Mononuclear cell (primary cell): Measurements from ENCODE around the gene LAMA3. TPM values are rescaled to one million over a fixed set of nuclear protein-coding genes. Genes with fewer than 3 reads are reported as not detected.

Source experiments
- H3K27me3 ChIP-seq: 2 replicates; pipeline ENCODE4 v1.6.0; 2011; ENCODE audit warnings: low read length, control low read depth; ENCODE audit not compliant: insufficient read depth
- H3K4me1 ChIP-seq: 2 replicates; pipeline ENCODE4 v1.5.1; 2011; ENCODE audit warnings: mild to moderate bottlenecking, low read length, control low read depth; ENCODE audit not compliant: insufficient read depth
- H3K4me3 ChIP-seq: 2 replicates; pipeline ENCODE4 v1.5.1; 2011; ENCODE audit warnings: mild to moderate bottlenecking, low read length, moderate library complexity
- H3K9me3 ChIP-seq: 2 replicates; pipeline ENCODE4 v1.5.1; 2011; ENCODE audit warnings: low read depth, mild to moderate bottlenecking, control low read depth, low read length
- total RNA-seq: library from RNA; depleted of rRNA; stranded (reverse); fragments of >200 nt; gene quantifications from one replicate; pipeline ENCODE4 v1.2.3, GENCODE V29; 2012

LAMA3 gene
- total RNA-seq, 1 donor, result under 0.01 TPM

DNA sequence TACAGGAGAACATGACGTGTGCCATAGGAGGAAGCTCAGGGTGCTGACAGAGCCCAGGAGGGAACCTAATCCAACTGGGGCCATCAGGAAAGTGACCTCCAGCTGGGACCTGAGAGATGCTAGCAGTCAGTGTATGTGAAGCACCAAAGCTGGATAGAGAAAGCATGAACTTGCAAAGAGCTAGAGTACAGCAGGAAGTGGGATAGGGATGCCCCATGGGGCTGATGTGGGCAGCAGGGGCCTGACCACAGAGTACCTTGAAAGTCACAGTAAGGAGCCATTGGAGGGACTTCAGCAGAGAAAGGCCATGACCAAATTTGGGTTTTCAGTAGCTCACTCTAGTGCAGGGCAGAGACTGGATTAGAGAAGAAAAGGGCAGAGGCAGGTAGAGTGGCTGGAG, 233.7 kb downstream of the LAMA3 start:
- Histone ChIP-seq H3K4me3 (no peak overlapping the region), H3K9me3 (no peaks in the 10 kb centered on the region), H3K27me3 (no peaks in the 10 kb centered on the region), H3K4me1 (no peaks in the 10 kb centered on the region)

DNA sequence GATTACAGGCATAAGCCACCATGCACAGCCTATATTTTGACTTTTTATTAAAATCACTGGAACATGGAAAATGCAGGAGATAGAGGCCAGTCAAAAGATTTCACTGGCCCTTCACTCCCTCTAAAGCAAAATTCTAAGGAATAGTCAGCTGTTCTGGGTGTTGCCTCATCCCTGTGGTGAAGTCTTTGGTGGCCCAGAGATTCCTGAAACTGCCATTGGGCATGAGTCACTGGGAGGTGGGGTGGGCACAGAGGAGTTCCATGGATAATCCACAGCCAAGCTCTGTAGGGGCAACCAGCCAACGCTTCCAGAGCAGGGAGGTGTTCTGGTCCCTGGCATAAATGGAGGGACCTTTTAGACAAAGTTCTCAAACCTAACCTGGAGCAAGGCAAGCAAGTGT, 235.6 kb downstream of the LAMA3 start:
- no peaks in the 10 kb centered on the region for H3K27me3 ChIP-seq
- no peak overlapping the region for H3K4me3 ChIP-seq
- peaks cover 4% of the 10 kb centered on the region for H3K4me1 ChIP-seq
- no peaks in the 10 kb centered on the region for H3K9me3 ChIP-seq

GRCh38 chr18:23926571-23926970, 237.3 kb downstream of the LAMA3 start:
- Histone ChIP-seq H3K9me3 (no peaks in the 10 kb centered on the region), H3K4me1 (peaks cover 4% of the 10 kb centered on the region), H3K27me3 (no peaks in the 10 kb centered on the region), H3K4me3 (no peak overlapping the region)

- H3K27me3 ChIP-seq, result no peaks in the 10 kb centered on the region
- no peak overlapping the region for H3K4me3 ChIP-seq
- H3K9me3 ChIP-seq, result no peaks in the 10 kb centered on the region
- peaks cover 4% of the 10 kb centered on the region for H3K4me1 ChIP-seq
These were observed 238.8 kb downstream of the LAMA3 start for GRCh38 chr18:23927821-23928746.

- Histone ChIP-seq H3K4me3 (no peak overlapping the region), H3K9me3 (no peaks in the 10 kb centered on the region), H3K27me3 (no peaks in the 10 kb centered on the region), H3K4me1 (peaks cover 4% of the 10 kb centered on the region)
These were observed 240.2 kb downstream of the LAMA3 start for GRCh38 chr18:23929362-23929930.

- Histone ChIP-seq H3K4me3 (no peak overlapping the region), H3K9me3 (no peaks in the 10 kb centered on the region), H3K27me3 (no peaks in the 10 kb centered on the region), H3K4me1 (peaks cover 4% of the 10 kb centered on the region)
These were observed 240.7 kb downstream of the LAMA3 start for GRCh38 chr18:23930002-23930401.

GRCh38 chr18:23932385-23933067, 243.3 kb downstream of the LAMA3 start:
- Histone ChIP-seq H3K9me3 (no peaks in the 10 kb centered on the region), H3K4me1 (peaks cover 9% of the 10 kb centered on the region)

GRCh38 chr18:23933407-23933806, 244.2 kb downstream of the LAMA3 start:
- no peak overlapping the region for H3K4me3 ChIP-seq
- no peaks in the 10 kb centered on the region for H3K27me3 ChIP-seq
- peaks cover 16% of the 10 kb centered on the region for H3K4me1 ChIP-seq

More at GRCh38 chr18:23932385-23933067, 243.3 kb downstream of the LAMA3 start:
- H3K27me3 ChIP-seq, result no peaks in the 10 kb centered on the region
- H3K4me3 ChIP-seq, result no peak overlapping the region

GRCh38 chr18:23934252-23934651, 245.0 kb downstream of the LAMA3 start:
- no peaks in the 10 kb centered on the region for H3K27me3 ChIP-seq
- peaks cover 19% of the 10 kb centered on the region for H3K4me1 ChIP-seq
- no peaks in the 10 kb centered on the region for H3K9me3 ChIP-seq
- no peak overlapping the region for H3K4me3 ChIP-seq

More at GRCh38 chr18:23933407-23933806, 244.2 kb downstream of the LAMA3 start:
- no peaks in the 10 kb centered on the region for H3K9me3 ChIP-seq

DNA sequence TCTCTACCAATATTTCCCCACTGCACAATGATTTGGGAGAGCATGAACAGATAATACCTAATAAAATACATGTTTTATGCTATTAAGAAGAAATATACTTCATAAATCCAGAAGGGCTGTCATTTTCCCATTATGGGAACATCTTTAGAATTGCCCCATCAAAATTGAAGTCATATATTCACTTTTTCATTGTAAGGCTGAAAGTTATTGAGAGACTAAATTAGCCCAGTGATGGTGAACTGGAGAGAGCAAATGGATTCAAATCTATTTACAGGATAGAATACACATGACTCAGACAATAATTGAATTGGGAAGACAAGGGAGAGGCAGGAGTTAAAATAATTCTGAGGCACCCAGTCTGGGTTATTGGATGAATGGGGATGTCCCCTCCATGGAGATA, 245.6 kb downstream of the LAMA3 start:
- Histone ChIP-seq H3K4me1 (peaks cover 16% of the 10 kb centered on the region), H3K4me3 (no peak overlapping the region), H3K27me3 (no peaks in the 10 kb centered on the region), H3K9me3 (no peaks in the 10 kb centered on the region)

DNA sequence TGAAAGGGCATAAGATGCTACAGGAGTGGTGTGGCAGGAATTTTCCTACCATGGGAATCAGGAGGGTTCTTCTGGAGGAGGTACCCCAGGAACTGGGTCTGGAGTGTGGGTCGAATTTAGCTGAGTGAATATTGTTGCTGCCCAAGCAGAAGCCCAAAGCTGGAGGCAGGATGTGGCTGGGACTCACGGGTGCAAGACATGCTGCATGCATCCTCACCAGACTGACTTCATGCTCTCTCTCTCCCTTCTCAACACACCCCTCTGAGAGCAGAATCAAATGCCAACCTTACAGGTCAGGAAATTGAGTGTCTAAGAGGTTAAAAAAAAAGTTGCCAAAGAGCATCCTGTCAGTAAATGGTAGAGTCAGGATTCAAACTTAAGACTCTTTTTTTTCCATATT, 246.6 kb downstream of the LAMA3 start:
- Histone ChIP-seq H3K27me3 (no peaks in the 10 kb centered on the region), H3K4me1 (peaks cover 16% of the 10 kb centered on the region), H3K9me3 (no peaks in the 10 kb centered on the region), H3K4me3 (no peak overlapping the region)

- no peaks in the 10 kb centered on the region for H3K9me3 ChIP-seq
- peaks cover 16% of the 10 kb centered on the region for H3K4me1 ChIP-seq
- no peaks in the 10 kb centered on the region for H3K27me3 ChIP-seq
- no peak overlapping the region for H3K4me3 ChIP-seq
These were observed 247.2 kb downstream of the LAMA3 start for GRCh38 chr18:23936381-23936958.

GRCh38 chr18:23938043-23938756, 248.9 kb downstream of the LAMA3 start:
- Histone ChIP-seq H3K4me3 (no peak overlapping the region), H3K27me3 (no peaks in the 10 kb centered on the region), H3K9me3 (no peaks in the 10 kb centered on the region), H3K4me1 (peaks cover 16% of the 10 kb centered on the region)

- H3K4me1 ChIP-seq, result peaks cover 16% of the 10 kb centered on the region
- H3K9me3 ChIP-seq, result no peaks in the 10 kb centered on the region
- H3K27me3 ChIP-seq, result no peaks in the 10 kb centered on the region
- no peak overlapping the region for H3K4me3 ChIP-seq
These were observed 249.7 kb downstream of the LAMA3 start for GRCh38 chr18:23938901-23939341.
